ENCODE results near the gene DALRD3. TPM values are rescaled to one million over a fixed set of nuclear protein-coding genes. Genes with fewer than 3 reads are reported as not detected.

Gene DALRD3
- total RNA-seq, 1 donor from 2014 or later: 18.5 TPM

DNA sequence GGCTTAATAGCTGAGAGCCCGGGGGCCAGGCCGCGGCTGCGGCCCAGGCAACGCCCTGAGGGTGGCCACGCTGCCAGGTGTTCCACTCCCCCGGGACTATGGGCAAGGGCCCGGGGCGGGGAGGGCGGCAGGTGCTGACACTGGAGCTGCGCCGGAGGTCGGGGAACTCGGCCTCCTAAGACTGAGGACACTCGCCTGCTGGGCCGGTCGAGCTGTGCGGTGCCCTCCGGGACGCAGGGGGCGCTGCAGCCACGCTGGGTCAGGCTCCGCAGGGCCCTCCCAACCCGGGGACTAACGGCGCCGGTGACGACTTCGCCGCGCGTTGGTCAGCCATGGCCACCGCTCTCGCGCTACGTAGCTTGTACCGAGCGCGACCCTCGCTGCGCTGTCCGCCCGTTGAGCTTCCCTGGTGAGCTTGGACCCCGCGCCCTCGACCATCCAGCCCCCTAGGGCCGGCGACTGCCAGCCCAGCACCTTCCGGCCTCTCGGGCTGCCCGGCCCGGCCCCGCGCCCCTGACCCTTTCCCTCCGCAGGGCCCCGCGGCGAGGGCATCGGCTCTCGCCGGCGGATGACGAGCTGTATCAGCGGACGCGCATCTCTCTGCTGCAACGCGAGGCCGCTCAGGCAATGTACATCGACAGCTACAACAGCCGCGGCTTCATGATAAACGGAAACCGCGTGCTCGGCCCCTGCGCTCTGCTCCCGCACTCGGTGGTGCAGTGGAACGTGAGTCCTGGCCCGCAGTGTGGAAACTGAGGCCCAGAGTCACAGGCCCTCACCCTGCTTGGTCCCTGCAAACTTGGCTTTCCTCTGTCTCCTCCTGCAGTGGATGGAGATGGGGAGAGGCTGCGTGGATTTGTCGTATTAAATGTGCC is 3.7 kb upstream of the DALRD3 start, which contains the start of gene NDUFAF3:
Gene NDUFAF3, plus strand, starts transcription at position 309 of the 875 bp plus-strand sequence. Its CDS starts 24 bp downstream, at position 333.
- Histone ChIP-seq H3K27ac (ENCODE audit: low read depth, low read length) (peak within 1 kb of the TSS; percentile 94), H3K4me1 (ENCODE audit: insufficient read depth, low read length) (peaks cover 26% of the 10 kb centered on the region), H3K36me3 (ENCODE audit: insufficient read depth, low read length) (peaks cover 34% of the 10 kb centered on the region), H2AFZ (ENCODE audit: low read depth, low read length) (peak within 1 kb of the TSS; percentile 74), H3K79me2 (ENCODE audit: insufficient read depth, low read length) (peaks cover 75% of the 10 kb centered on the region), H3K27me3 (ENCODE audit: insufficient read depth, low read length) (no peaks in the 10 kb centered on the region), H3K4me3 (ENCODE audit: insufficient read depth, low read depth, low read length) (peak within 1 kb of the TSS; percentile 81), H3K9me3 (ENCODE audit: insufficient read depth, low read depth, low read length) (no peaks in the 10 kb centered on the region), H4K20me1 (ENCODE audit: insufficient read depth, low read length) (peaks cover 47% of the 10 kb centered on the region), H3K4me2 (ENCODE audit: low read length) (peak within 1 kb of the TSS; percentile 95), H3K9ac (ENCODE audit: low read length) (peak within 1 kb of the TSS; percentile 95)
- peaks cover 13% of the 10 kb centered on the region for H3K36me3 Mint-ChIP-seq (ENCODE audit: low read depth, unreplicated experiment)
- peak within 1 kb of the TSS; percentile 92 for H3K27ac Mint-ChIP-seq (ENCODE audit: unreplicated experiment)
- no peaks in the 10 kb centered on the region for H3K27me3 Mint-ChIP-seq (ENCODE audit: low read depth, unreplicated experiment)
- no peak for FAIRE-seq
- DNase-seq (ENCODE audit: low read depth): peak; percentile 85
- peaks cover 1% of the 10 kb centered on the region for H3K9me3 Mint-ChIP-seq (ENCODE audit: unreplicated experiment)
- H3K4me3 Mint-ChIP-seq (ENCODE audit: unreplicated experiment): peak within 1 kb of the TSS; percentile 93
- TF ChIP-seq, protein P1, sequence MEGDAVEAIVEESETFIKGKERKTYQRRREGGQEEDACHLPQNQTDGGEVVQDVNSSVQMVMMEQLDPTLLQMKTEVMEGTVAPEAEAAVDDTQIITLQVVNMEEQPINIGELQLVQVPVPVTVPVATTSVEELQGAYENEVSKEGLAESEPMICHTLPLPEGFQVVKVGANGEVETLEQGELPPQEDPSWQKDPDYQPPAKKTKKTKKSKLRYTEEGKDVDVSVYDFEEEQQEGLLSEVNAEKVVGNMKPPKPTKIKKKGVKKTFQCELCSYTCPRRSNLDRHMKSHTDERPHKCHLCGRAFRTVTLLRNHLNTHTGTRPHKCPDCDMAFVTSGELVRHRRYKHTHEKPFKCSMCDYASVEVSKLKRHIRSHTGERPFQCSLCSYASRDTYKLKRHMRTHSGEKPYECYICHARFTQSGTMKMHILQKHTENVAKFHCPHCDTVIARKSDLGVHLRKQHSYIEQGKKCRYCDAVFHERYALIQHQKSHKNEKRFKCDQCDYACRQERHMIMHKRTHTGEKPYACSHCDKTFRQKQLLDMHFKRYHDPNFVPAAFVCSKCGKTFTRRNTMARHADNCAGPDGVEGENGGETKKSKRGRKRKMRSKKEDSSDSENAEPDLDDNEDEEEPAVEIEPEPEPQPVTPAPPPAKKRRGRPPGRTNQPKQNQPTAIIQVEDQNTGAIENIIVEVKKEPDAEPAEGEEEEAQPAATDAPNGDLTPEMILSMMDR (IDR thresholded peaks at IDR 0.05; ENCODE audit: insufficient read depth, low read depth, low read length): peak; percentile 56
- no peak for TF ChIP-seq EZH2 (IDR thresholded peaks at IDR 0.05; ENCODE audit: insufficient read depth, low read length)
- H3K4me1 Mint-ChIP-seq (ENCODE audit: low read depth, unreplicated experiment): peaks cover 22% of the 10 kb centered on the region

DNA sequence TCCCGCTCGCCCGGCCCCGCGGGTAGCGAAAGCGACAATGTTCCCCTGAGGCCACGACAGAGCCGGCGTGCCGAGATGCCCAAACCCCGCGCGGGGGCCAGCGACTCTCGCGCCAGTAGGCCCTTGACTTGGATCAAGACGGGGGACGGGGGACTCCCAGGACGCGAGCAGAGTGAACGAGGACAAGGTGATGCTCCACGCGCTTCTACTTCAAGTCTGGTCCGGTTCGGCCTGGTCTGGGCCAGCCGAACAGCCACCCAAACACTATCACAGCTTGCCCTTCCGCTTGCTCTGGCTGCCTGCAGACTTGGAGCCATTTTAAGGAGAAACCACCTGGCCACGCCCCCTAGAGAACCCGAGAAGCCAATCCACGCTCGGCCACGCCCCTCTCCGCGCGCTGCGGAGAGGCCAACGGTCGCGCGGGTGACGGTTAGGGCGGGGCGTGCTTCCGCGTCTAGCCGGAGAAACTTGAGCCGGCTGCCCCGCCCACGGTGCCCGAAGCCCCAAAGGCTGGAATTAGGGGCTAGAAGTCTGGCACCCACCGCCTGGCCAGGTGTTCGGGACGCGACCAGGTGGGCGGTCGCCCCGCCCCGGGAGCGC is 2.9 kb upstream of the DALRD3 start:
- Histone ChIP-seq H3K9ac (ENCODE audit: low read length) (peak overlapping the region; percentile 95), H3K4me2 (ENCODE audit: low read length) (peak overlapping the region; percentile 95), H3K4me1 (ENCODE audit: insufficient read depth, low read length) (peaks cover 30% of the 10 kb centered on the region), H3K4me3 (ENCODE audit: insufficient read depth, low read depth, low read length) (peak overlapping the region; percentile 81), H3K36me3 (ENCODE audit: insufficient read depth, low read length) (peaks cover 29% of the 10 kb centered on the region), H4K20me1 (ENCODE audit: insufficient read depth, low read length) (peaks cover 46% of the 10 kb centered on the region), H2AFZ (ENCODE audit: low read depth, low read length) (peak overlapping the region; percentile 74), H3K27me3 (ENCODE audit: insufficient read depth, low read length) (no peaks in the 10 kb centered on the region), H3K27ac (ENCODE audit: low read depth, low read length) (peak overlapping the region; percentile 94), H3K9me3 (ENCODE audit: insufficient read depth, low read depth, low read length) (no peaks in the 10 kb centered on the region), H3K79me2 (ENCODE audit: insufficient read depth, low read length) (peaks cover 74% of the 10 kb centered on the region)
- peak overlapping the region; percentile 91 for H3K27ac Mint-ChIP-seq (ENCODE audit: unreplicated experiment)
- FAIRE-seq (no peak), DNase-seq (ENCODE audit: low read depth) (peak; percentile 86)
- H3K4me1 Mint-ChIP-seq (ENCODE audit: low read depth, unreplicated experiment): peaks cover 18% of the 10 kb centered on the region
- no peaks in the 10 kb centered on the region for H3K27me3 Mint-ChIP-seq (ENCODE audit: low read depth, unreplicated experiment)
- no peak for TF ChIP-seq EZH2 (IDR thresholded peaks at IDR 0.05; ENCODE audit: insufficient read depth, low read length)
- TF ChIP-seq, protein P1 (IDR thresholded peaks at IDR 0.05; ENCODE audit: insufficient read depth, low read depth, low read length): no peak
- peak overlapping the region; percentile 93 for H3K4me3 Mint-ChIP-seq (ENCODE audit: unreplicated experiment)
- no peaks in the 10 kb centered on the region for H3K9me3 Mint-ChIP-seq (ENCODE audit: unreplicated experiment)
- peaks cover 13% of the 10 kb centered on the region for H3K36me3 Mint-ChIP-seq (ENCODE audit: low read depth, unreplicated experiment)

All from astrocyte (in vitro differentiated cells and primary cell).